ENCODE data around the gene METTL21C. TPM values are rescaled to one million over a fixed set of nuclear protein-coding genes. Genes with fewer than 3 reads are reported as not detected.

METTL21C gene
- polyA plus RNA-seq, 3 donors, result 0.33 to 0.79 (median 0.62) TPM

GRCh38 chr13:102670130-102670529 is 24.7 kb downstream of the METTL21C start:
- DNase-seq (ENCODE audit: low read depth in 3 of 3, low spot score in 2 of 3), result no peak

DNA sequence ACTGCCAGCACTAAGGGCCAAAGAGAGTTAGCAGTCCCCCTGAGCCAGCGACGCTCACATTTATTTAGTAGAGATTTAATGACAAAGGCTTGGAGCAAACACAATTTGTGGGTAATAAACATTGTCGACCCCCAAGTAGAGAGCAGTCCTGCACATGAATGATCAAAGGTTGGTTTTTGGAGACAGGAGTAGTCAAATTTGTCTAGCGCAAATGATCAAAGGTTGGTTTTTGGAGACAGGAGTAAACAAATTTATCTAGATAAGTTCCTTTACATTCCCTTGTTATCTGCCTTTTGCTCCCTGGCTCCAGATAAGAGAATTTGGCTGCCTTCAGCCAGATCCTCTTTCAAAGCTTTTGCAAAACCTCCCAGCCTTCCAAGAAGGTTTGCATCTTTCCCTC is 26.9 kb downstream of the METTL21C start:
- DNase-seq (ENCODE audit: low read depth in 3 of 3, low spot score in 2 of 3), result no peak

- no peak for DNase-seq (ENCODE audit: low read depth in 3 of 3, low spot score in 2 of 3)
These were observed 27.8 kb downstream of the METTL21C start for GRCh38 chr13:102667023-102667422.

DNA sequence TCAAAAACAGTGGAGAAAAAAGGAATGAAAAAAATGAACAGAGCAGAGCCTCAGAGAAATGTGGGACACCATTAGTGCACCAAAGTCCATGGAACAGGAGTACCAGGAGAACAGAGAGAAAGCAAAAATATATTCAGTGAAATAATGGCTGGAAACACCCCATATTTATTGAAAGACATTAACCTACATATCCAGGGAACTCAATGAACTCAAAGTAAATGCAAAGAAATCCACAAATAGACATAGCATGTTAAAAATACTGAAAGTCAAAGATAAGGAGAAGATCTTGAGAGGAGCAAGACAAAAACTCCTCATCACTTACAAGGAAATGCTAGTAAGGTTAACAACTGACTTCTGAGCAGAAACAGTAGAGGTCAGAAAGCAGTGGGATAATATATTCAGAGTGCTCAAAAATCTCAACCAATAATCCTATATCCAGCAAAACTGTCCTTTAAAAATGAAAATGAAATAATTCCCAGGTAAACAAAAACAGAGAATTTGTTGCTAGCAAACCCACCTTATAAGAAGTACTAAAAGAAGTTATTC is 35.6 kb downstream of the METTL21C start:
- no peak for DNase-seq (ENCODE audit: low read depth in 3 of 3, low spot score in 2 of 3)

DNA sequence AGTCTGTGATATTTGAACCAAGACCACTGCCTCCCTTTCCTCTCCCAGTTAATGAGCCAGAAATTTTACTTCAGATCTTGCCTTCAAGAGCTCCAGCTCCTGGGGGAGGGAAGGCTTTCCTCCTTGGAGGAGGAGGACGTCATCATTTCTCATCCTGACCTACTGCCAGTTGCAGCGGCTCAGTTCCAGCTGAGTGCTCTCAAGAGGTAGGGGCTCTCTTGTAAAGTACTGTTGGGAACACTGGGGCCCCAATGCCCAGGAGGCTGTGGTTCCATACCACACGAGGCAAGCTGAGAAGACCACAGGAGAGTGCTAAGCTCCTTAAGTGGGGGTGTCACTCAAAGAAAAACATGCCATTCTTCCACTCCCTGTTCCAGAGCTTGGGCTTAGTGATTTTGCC is 36.2 kb downstream of the METTL21C start:
- no peak for DNase-seq (ENCODE audit: low read depth in 3 of 3, low spot score in 2 of 3)

DNA sequence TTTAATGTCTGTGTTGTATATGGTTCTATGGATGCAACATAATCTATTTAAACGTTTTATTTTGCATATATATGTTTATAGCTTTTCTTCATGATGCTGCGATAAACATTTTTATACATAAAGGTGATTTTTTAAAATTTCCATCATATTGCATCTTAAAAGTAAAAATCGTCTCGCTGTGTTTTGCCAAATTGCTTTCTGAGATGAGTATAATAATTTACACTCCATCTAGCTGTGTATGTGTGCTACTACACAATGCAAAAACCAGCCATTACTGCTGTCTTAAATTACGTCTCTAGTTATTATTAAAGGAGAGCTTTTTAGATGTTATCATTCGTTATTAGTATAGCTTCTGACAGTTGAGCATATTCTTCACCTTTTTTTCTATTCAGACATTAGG is 37.2 kb downstream of the METTL21C start:
- no peak for DNase-seq (ENCODE audit: low read depth in 3 of 3, low spot score in 2 of 3)

DNA sequence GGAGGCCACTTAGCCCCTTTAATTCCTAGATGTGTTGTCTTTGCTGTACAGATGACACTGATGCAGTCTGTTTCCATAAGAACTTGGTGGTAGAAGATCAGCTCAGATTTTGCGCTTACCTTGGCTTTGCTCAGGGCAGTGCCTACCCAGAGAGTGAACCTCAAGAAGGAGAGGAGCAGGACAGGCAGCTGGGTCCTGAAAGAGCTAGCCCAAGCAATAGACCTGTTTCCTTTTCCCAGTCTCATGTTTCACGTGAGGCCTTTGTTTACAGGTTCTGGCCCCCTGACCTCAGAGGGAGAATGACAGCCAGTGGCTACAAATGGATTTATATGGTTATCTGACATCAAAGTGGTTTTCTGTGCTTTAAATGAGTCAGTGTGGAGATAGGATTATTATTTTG is 40.1 kb downstream of the METTL21C start:
- DNase-seq (ENCODE audit: low read depth in 3 of 3, low spot score in 2 of 3), result no peak

DNA sequence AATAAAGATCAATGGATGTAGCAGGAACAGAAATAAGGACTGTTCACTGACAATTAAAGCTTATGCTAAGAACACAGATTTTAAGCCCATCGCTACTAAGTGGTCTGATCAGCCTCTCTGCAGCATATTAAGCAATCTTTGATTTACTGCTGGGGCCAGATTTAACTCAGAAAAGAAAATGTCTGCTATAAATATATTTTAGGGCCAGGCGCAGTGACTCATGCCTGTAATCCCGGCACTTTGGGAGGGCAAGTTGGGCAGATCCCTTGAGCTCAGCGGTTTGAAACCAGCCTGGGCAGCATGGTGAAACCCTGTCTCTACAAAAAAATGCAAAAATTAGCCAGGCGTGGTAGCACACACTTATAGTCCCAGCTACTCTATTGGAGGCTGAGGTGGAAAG is 43.0 kb downstream of the METTL21C start:
- no peak for DNase-seq (ENCODE audit: low read depth in 3 of 3, low spot score in 2 of 3)

DNA sequence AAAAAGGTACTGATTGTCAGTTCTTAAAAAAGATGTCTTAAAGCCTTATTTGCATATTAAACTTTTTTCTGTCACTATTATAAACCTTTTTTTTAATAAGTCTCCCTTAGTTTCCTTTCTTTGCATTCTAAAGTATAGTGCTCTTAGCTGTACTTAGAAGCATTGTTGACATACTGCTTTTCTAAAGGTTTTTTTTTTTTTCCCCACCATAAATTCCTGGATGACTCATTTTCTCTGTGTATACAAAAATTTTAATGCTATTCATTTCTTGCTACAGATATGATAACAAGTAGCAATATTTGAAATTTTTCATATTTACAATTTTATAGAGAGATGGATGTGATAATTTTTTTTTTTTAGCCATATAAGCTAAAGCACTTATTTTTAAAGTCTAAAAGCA is 43.5 kb downstream of the METTL21C start:
- DNase-seq (ENCODE audit: low read depth in 3 of 3, low spot score in 2 of 3), result no peak

GRCh38 chr13:102650444-102650843 is 44.4 kb downstream of the METTL21C start:
- DNase-seq (ENCODE audit: low read depth in 3 of 3, low spot score in 2 of 3), result no peak

- no peak for DNase-seq (ENCODE audit: low read depth in 3 of 3, low spot score in 2 of 3)
These were observed 46.8 kb downstream of the METTL21C start for GRCh38 chr13:102648046-102648445.

DNA sequence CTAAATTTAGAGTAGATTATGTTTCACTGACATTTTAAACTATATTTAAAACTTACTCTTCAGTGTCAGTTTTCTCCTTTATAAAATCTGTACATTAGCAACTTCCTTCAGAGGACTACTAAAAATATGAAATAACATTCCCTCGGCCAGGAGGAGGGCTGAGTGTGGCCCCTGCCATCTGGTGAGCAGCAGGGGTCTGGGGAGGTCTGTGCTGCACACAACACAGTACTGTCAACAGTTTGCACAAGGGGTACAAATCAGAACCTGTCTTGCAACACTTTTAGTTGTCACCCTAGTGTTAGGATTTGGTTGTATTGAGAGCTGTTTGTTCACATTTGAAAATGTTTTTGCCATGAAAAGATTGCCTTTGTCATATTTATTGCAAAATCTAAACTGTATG is 49.1 kb downstream of the METTL21C start:
- no peak for DNase-seq (ENCODE audit: low read depth in 3 of 3, low spot score in 2 of 3)

DNA sequence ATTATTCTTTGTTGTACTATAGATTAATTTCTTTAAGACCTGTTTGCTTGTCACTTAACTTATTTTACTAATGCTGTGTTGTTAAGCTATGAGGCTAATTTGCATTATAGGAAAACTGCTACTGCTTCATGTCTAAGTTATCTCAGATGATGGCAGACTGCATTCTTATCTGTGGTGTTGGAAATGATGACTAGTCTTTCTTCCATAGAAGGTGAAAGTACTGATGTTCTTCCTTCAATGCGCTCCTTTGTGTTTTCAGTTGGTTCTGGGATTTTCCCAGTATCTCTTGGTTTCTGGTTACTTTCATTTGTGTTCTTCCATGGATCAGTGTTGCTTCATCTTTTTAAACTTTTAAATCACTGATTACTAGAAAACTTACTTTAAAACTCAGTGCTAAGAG is 51.2 kb downstream of the METTL21C start:
- DNase-seq (ENCODE audit: low read depth in 3 of 3, low spot score in 2 of 3), result no peak

- peak in 2 of 3 donors; percentile 27 to 44 for DNase-seq (ENCODE audit: low read depth in 3 of 3, low spot score in 2 of 3)
These were observed 52.4 kb downstream of the METTL21C start for GRCh38 chr13:102642475-102642874.

- no peak for DNase-seq (ENCODE audit: low read depth in 3 of 3, low spot score in 2 of 3)
These were observed 52.8 kb downstream of the METTL21C start for GRCh38 chr13:102642029-102642428.

- DNase-seq (ENCODE audit: low read depth in 3 of 3, low spot score in 2 of 3), result no peak
These were observed 56.1 kb downstream of the METTL21C start for GRCh38 chr13:102638741-102639140.

Other genes starting within 250 kb of the METTL21C start
- gene TPP2, start 98.1 kb downstream of the METTL21C start, polyA plus RNA-seq (ENCODE audit: insufficient read length in 3 of 3), result 10 to 100 TPM; 61.0 to 66.2 (median 65.5) TPM
- 10 to 100 TPM; 32.7 to 33.6 (median 33.0) TPM for gene TEX30, start 78.7 kb upstream of the METTL21C start, polyA plus RNA-seq (ENCODE audit: insufficient read length in 3 of 3)
- 10 to 100 TPM; 46.3 to 52.6 (median 50.7) TPM for gene POGLUT2, start 103.9 kb upstream of the METTL21C start, polyA plus RNA-seq (ENCODE audit: insufficient read length in 3 of 3)
- gene BIVM, start 104.1 kb upstream of the METTL21C start, polyA plus RNA-seq (ENCODE audit: insufficient read length in 3 of 3), result 10 to 100 TPM; 44.2 to 49.2 (median 47.5) TPM
- 10 to 100 TPM; 75.4 to 84.2 (median 83.8) TPM for gene ERCC5, start 151.0 kb upstream of the METTL21C start, polyA plus RNA-seq (ENCODE audit: insufficient read length in 3 of 3)